Right lobe of liver (tissue), 6 donors: ENCODE data around the gene PLD5. TPM values are rescaled to one million over a fixed set of nuclear protein-coding genes. Genes with fewer than 3 reads are reported as not detected.

ENCODE experiments used
- ATAC-seq, 4 donors: fragments of 200-7000 bp; cut with Tn5 transposase; one replicate each; pipeline ENCODE4 v1.9.1; 2020; ENCODE audit warnings: mild to moderate bottlenecking in 4 of 4, moderate library complexity in 4 of 4
- DNase-seq, 3 donors: peaks; one replicate each; pipeline ENCODE4 v3.0.0-alpha.2; 2020
- H3K27ac ChIP-seq, 3 donors: fragments of 200-600 bp; one replicate each; pipeline ENCODE4 v1.8.0; 2022
- H3K27me3 ChIP-seq, 2 donors: fragments of 200-600 bp; one replicate each; pipeline ENCODE4 v1.8.0; 2022
- H3K36me3 ChIP-seq, 4 donors: fragments of 200-600 bp; sonication (generic) in 1 of 4; one replicate each; pipeline versions ENCODE4 v1.5.1 to v1.8.0; 2017 to 2022; ENCODE audit warnings: control low read depth in 1 of 4
- H3K4me1 ChIP-seq, 4 donors: fragments of 200-600 bp; sonication (generic) in 1 of 4; one replicate each; pipeline versions ENCODE4 v1.5.1 to v1.8.0; 2017 to 2022; ENCODE audit warnings: control low read depth in 1 of 4
- H3K4me3 ChIP-seq, 3 donors: fragments of 200-600 bp; one replicate each; pipeline ENCODE4 v1.8.0; 2022
- H3K9me3 ChIP-seq, 4 donors: fragments of 200-600 bp; sonication (generic) in 1 of 4; one replicate each; pipeline versions ENCODE4 v1.5.1 to v1.8.0; 2017 to 2022; ENCODE audit warnings: control low read depth in 1 of 4
- CTCF ChIP-seq, 4 donors: fragments of 200-600 bp in 3 of 4; fragments of 450-650 bp in 1 of 4; IDR thresholded peaks; one replicate each; pipeline versions ENCODE4 v1.5.1 to v1.8.0; 2016 to 2022; ENCODE audit warnings: antibody characterized with exemption in 4 of 4, mild to moderate bottlenecking in 2 of 4
- POLR2A ChIP-seq: fragments of 450-650 bp; IDR thresholded peaks from one replicate; pipeline ENCODE4 v1.6.1; 2017; ENCODE audit warnings: antibody characterized with exemption, mild to moderate bottlenecking
- WGBS: methylation state at CpG from one replicate; pipeline ENCODE4 v1.1.6; 2018; ENCODE audit warnings: low coverage, low lambda C conversion rate; ENCODE audit not compliant: insufficient coverage; ENCODE audit errors: missing lambda C conversion rate; 5-methylcytosine and 5-hydroxymethylcytosine counted together
- intact Hi-C, 2 donors: fragments of 100-400 bp; cut with DNase I; formaldehyde crosslinking; loops; one replicate each; pipeline versions ENCODE4 v1.11.2 to v1.14.1; 2022
- total RNA-seq, 6 experiments: library from RNA; depleted of rRNA in 2 of 6; stranded (reverse); fragments of >200 nt in 2 of 6; fragmentation: NEBNext Ultra II Directional in 3 of 6; extraction: Animal tissue kit (Norgen Biotek cat#: 25700) in 3 of 6; gene quantifications; one replicate each; pipeline versions ENCODE4 v1.1.0 to v1.2.4, GENCODE V29; 2016 to 2023
- donor health status: DM: no; HTN: yes; CAD: no.
- donor health status: DM: no; HTN: no; CAD: no.
- donor health status: DM: no; HTN: no; CAD: no.
- donor health status: DM: no; HTN: yes; CAD: no.
- donor health status: DM: no; HTN: yes; CAD: no.

PLD5 gene
- total RNA-seq, 6 experiments from 2014 or later = 0.07 to 0.26 (median 0.15) TPM; not detected in 3

- intact Hi-C loops = no loop called here
- WGBS = 13% methylated on average over 3 of the region's 3 CpGs
- no peaks in the 10 kb centered on the region for H3K9me3 ChIP-seq
- ATAC-seq (no peak), DNase-seq (no peak)
- H3K4me3 ChIP-seq = no peak overlapping the region
- H3K27me3 ChIP-seq = no peaks in the 10 kb centered on the region
- H3K27ac ChIP-seq = no peak overlapping the region
- no peaks in the 10 kb centered on the region for H3K36me3 ChIP-seq
- TF ChIP-seq CTCF (IDR thresholded peaks at IDR 0.05) (no peak), POLR2A (no peak)
- no peaks in the 10 kb centered on the region for H3K4me1 ChIP-seq
Measured at GRCh38 chr1:242133796-242134195, 390.7 kb downstream of the PLD5 start.

- intact Hi-C loops = no loop called here
- WGBS = 82% methylated on average over 1 of the region's 1 CpG
- no peaks in the 10 kb centered on the region for H3K9me3 ChIP-seq
- ATAC-seq = no peak
- no peak overlapping the region for H3K27ac ChIP-seq
- H3K36me3 ChIP-seq = no peaks in the 10 kb centered on the region
- TF ChIP-seq CTCF (IDR thresholded peaks at IDR 0.05) = no peak
- TF ChIP-seq POLR2A = no peak
- no peak for DNase-seq
- H3K4me3 ChIP-seq = no peak overlapping the region
- H3K27me3 ChIP-seq = no peaks in the 10 kb centered on the region
- H3K4me1 ChIP-seq = no peaks in the 10 kb centered on the region
Measured at GRCh38 chr1:242133351-242133750, 391.1 kb downstream of the PLD5 start.

GRCh38 chr1:242132121-242132817 lies 392.2 kb downstream of the PLD5 start:
- H3K27ac ChIP-seq = no peak overlapping the region
- no peak for DNase-seq
- intact Hi-C loops = no loop called here
- no peak overlapping the region for H3K4me3 ChIP-seq
- ATAC-seq = no peak
- WGBS = 74% methylated on average over 8 of the region's 9 CpGs
- H3K4me1 ChIP-seq = no peaks in the 10 kb centered on the region
- no peaks in the 10 kb centered on the region for H3K27me3 ChIP-seq
- no peak for TF ChIP-seq POLR2A
- TF ChIP-seq CTCF (IDR thresholded peaks at IDR 0.05) = no peak
- no peaks in the 10 kb centered on the region for H3K36me3 ChIP-seq
- no peaks in the 10 kb centered on the region for H3K9me3 ChIP-seq

GRCh38 chr1:242128951-242129502 lies 395.5 kb downstream of the PLD5 start:
- Histone ChIP-seq H3K36me3 (no peaks in the 10 kb centered on the region), H3K27ac (no peak overlapping the region), H3K4me1 (no peaks in the 10 kb centered on the region), H3K9me3 (no peaks in the 10 kb centered on the region), H3K4me3 (no peak overlapping the region), H3K27me3 (no peaks in the 10 kb centered on the region)
- TF ChIP-seq CTCF (IDR thresholded peaks at IDR 0.05) = no peak
- no peak for TF ChIP-seq POLR2A
- DNase-seq = no peak
- 55% methylated on average over 8 of the region's 8 CpGs for WGBS
- no peak for ATAC-seq
- intact Hi-C loops = no loop called here
